Measurements from ENCODE around the gene IL17RA. TPM values are rescaled to one million over a fixed set of nuclear protein-coding genes. Genes with fewer than 3 reads are reported as not detected.

Gene IL17RA
- total RNA-seq, 2 experiments from 2014 or later, result 12.5 to 14.7 TPM

GRCh38 chr22:17108256-17109112, 23.7 kb downstream of the IL17RA start:
- POLR2A ChIA-PET, result no interaction called here
- H3K4me3 Mint-ChIP-seq, result no peak overlapping the region
- H3K9me3 Mint-ChIP-seq, result no peaks in the 10 kb centered on the region
- no peak overlapping the region for H3K27ac Mint-ChIP-seq
- H3K4me1 Mint-ChIP-seq (ENCODE audit: low read depth), result peaks cover 27% of the 10 kb centered on the region
- DNase-seq, result no peak
- CTCF ChIA-PET, result interaction anchor here (2.4 kb wide), 1 partner anchor 63 kb away, joined by 6 read pairs; no protein-coding TSS in a partner anchor
- intact Hi-C loops (cut with micrococcal nuclease), result no loop called here
- H3K27me3 Mint-ChIP-seq, result no peaks in the 10 kb centered on the region
- H3K36me3 Mint-ChIP-seq, result peaks cover 23% of the 10 kb centered on the region

DNA sequence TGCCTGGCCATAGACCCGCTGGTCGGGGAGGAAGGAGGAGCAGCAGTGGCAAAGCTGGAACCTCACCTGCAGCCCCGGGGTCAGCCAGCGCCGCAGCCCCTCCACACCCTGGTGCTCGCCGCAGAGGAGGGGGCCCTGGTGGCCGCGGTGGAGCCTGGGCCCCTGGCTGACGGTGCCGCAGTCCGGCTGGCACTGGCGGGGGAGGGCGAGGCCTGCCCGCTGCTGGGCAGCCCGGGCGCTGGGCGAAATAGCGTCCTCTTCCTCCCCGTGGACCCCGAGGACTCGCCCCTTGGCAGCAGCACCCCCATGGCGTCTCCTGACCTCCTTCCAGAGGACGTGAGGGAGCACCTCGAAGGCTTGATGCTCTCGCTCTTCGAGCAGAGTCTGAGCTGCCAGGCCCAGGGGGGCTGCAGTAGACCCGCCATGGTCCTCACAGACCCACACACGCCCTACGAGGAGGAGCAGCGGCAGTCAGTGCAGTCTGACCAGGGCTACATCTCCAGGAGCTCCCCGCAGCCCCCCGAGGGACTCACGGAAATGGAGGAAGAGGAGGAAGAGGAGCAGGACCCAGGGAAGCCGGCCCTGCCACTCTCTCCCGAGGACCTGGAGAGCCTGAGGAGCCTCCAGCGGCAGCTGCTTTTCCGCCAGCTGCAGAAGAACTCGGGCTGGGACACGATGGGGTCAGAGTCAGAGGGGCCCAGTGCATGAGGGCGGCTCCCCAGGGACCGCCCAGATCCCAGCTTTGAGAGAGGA, 24.5 kb downstream of the IL17RA start:
- Mint-ChIP-seq H3K9me3 (no peaks in the 10 kb centered on the region), H3K4me1 (ENCODE audit: low read depth) (peaks cover 27% of the 10 kb centered on the region), H3K27me3 (no peaks in the 10 kb centered on the region), H3K4me3 (no peak overlapping the region), H3K27ac (no peak overlapping the region), H3K36me3 (peaks cover 23% of the 10 kb centered on the region)
- intact Hi-C loops (cut with micrococcal nuclease), result no loop called here
- POLR2A ChIA-PET, result no interaction called here
- no peak for DNase-seq
- CTCF ChIA-PET, result interaction anchor here (2.4 kb wide), 1 partner anchor 62 kb away, joined by 6 read pairs; no protein-coding TSS in a partner anchor

DNA sequence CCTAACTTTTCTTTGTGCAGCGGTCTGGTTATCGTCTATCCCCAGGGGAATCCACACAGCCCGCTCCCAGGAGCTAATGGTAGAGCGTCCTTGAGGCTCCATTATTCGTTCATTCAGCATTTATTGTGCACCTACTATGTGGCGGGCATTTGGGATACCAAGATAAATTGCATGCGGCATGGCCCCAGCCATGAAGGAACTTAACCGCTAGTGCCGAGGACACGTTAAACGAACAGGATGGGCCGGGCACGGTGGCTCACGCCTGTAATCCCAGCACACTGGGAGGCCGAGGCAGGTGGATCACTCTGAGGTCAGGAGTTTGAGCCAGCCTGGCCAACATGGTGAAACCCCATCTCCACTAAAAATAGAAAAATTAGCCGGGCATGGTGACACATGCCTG, 25.2 kb downstream of the IL17RA start:
- no peaks in the 10 kb centered on the region for H3K9me3 Mint-ChIP-seq
- peaks cover 19% of the 10 kb centered on the region for H3K36me3 Mint-ChIP-seq
- DNase-seq, result no peak
- ChIA-PET POLR2A (no interaction called here), CTCF (interaction anchor here (2.4 kb wide), 1 partner anchor 62 kb away, joined by 6 read pairs; no protein-coding TSS in a partner anchor)
- peaks cover 25% of the 10 kb centered on the region for H3K4me1 Mint-ChIP-seq (ENCODE audit: low read depth)
- intact Hi-C loops (cut with micrococcal nuclease), result no loop called here
- H3K27ac Mint-ChIP-seq, result no peak overlapping the region
- no peaks in the 10 kb centered on the region for H3K27me3 Mint-ChIP-seq
- no peak overlapping the region for H3K4me3 Mint-ChIP-seq

DNA sequence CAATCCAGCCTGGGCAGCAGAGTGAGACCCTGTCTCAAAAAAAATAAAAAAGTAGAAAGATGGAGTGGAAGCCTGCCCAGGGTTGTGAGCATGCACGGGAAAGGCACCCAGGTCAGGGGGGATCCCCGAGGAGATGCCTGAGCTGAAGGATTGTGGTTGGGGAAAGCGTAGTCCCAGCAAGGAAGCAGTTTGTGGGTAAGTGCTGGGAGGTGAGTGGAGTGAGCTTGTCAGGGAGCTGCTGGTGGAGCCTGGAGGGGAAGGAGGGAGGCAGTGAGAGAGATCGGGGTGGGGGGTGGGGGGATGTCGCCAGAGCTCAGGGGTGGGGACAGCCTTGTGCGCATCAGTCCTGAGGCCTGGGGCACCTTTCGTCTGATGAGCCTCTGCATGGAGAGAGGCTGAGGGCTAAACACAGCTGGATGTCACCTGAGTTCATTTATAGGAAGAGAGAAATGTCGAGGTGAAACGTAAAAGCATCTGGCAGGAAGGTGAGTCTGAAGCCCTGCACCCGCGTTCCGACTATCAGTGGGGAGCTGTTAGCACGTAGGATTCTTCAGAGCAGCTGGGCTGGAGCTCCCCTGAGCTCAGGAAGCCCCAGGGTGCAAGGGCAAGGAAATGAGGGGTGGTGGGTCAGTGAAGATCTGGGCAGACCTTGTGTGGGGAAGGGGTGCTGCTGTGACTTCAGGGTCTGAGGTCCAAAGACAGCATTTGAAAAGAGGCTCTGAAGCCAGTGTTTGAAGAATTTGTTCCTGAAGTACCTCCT, 26.2 kb downstream of the IL17RA start:
- no peak for DNase-seq
- intact Hi-C loops (cut with micrococcal nuclease), result no loop called here
- no peaks in the 10 kb centered on the region for H3K27me3 Mint-ChIP-seq
- peaks cover 30% of the 10 kb centered on the region for H3K4me1 Mint-ChIP-seq (ENCODE audit: low read depth)
- POLR2A ChIA-PET, result no interaction called here
- CTCF ChIA-PET, result interaction anchor here (0.6 kb wide), 1 partner anchor 933 kb away, joined by 4 read pairs; no protein-coding TSS in a partner anchor
- H3K36me3 Mint-ChIP-seq, result peaks cover 15% of the 10 kb centered on the region
- H3K9me3 Mint-ChIP-seq, result no peaks in the 10 kb centered on the region
- H3K27ac Mint-ChIP-seq, result no peak overlapping the region
- H3K4me3 Mint-ChIP-seq, result no peak overlapping the region

DNA sequence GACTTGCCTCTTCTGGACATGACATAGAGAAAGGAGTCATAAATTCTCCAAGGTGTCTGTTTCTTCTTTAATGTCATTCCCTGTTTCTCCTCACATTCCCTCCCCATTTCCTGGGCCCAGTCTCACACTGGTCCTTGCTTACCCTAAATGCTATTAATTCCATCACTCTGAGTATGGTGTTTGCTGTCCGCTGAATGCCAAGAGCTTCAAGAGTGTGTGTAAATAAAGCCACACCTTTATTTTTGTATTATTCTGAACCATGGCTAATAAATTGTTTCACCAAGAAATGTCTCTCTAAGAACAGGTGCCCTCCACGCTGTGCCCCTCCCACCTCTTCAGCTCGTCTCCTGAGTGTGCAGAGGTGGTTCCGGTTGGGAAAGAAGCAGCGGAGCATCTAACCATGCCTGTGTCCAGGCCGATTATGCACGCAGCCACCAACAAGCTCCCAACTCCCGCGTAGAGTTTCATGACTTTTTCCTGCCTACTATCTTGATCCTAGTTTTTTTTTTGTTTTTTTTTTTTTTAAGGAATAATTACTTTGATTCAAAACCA, 27.8 kb downstream of the IL17RA start:
- DNase-seq, result no peak
- peaks cover 6% of the 10 kb centered on the region for H3K36me3 Mint-ChIP-seq
- H3K27me3 Mint-ChIP-seq, result no peaks in the 10 kb centered on the region
- H3K9me3 Mint-ChIP-seq, result no peaks in the 10 kb centered on the region
- CTCF ChIA-PET, result interaction anchor here (0.6 to 1.0 kb wide), 2 partner anchors 49 to 59 kb away, joined by 3 read pairs; no protein-coding TSS in a partner anchor
- peaks cover 30% of the 10 kb centered on the region for H3K4me1 Mint-ChIP-seq (ENCODE audit: low read depth)
- intact Hi-C loops (cut with micrococcal nuclease), result no loop called here
- no peak overlapping the region for H3K4me3 Mint-ChIP-seq
- POLR2A ChIA-PET, result interaction anchor here (0.6 kb wide), 1 partner anchor 561 kb away, joined by 3 read pairs; no protein-coding TSS in a partner anchor
- H3K27ac Mint-ChIP-seq, result no peak overlapping the region

GRCh38 chr22:17113600-17113999, 28.8 kb downstream of the IL17RA start:
- intact Hi-C loops (cut with micrococcal nuclease), result no loop called here
- H3K4me1 Mint-ChIP-seq (ENCODE audit: low read depth), result peaks cover 38% of the 10 kb centered on the region
- CTCF ChIA-PET, result interaction anchor here (1.0 kb wide), 1 partner anchor 58 kb away, joined by 3 read pairs; no protein-coding TSS in a partner anchor
- no peak overlapping the region for H3K27ac Mint-ChIP-seq
- H3K4me3 Mint-ChIP-seq, result no peak overlapping the region
- H3K36me3 Mint-ChIP-seq, result peaks cover 3% of the 10 kb centered on the region
- no peaks in the 10 kb centered on the region for H3K27me3 Mint-ChIP-seq
- no peaks in the 10 kb centered on the region for H3K9me3 Mint-ChIP-seq
- DNase-seq, result no peak
- POLR2A ChIA-PET, result no interaction called here

DNA sequence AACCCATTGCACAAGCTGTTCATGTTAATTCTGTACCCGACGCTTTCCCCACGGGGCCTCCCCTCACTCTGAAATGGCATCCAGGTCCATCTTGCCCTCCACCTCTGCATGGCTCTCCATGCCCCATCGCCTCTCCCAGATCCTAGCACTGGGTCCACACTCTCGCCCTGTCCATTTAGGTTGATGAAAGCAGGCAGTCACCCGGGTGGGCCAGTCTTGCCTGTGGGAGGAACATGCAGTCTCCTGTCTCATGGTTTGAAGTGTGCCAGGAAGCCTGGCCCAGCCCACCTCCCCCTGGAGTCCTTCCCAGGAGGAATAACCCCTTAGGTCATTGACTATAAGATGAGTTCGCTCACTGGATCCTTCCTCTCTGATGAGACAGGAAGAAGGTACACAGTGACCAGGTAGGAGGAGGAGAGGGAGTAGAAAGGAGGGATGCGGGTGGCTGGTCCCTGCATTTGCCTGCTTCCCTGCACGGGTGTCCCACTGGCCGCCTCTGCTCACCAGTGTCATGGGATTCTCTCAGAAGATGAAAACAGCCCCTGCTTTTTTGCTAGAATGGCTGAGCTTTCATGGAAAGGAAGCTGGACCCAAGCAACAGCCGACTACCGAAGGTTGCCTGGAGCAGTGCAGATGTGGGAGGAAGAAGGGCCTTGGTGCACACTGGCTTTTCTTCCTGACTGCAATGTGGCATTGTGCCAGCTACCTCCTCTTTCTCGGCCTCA, 29.5 kb downstream of the IL17RA start:
- H3K4me1 Mint-ChIP-seq (ENCODE audit: low read depth), result peaks cover 44% of the 10 kb centered on the region
- peaks cover 3% of the 10 kb centered on the region for H3K36me3 Mint-ChIP-seq
- H3K27me3 Mint-ChIP-seq, result no peaks in the 10 kb centered on the region
- no peaks in the 10 kb centered on the region for H3K9me3 Mint-ChIP-seq
- H3K4me3 Mint-ChIP-seq, result no peak overlapping the region
- POLR2A ChIA-PET, result no interaction called here
- no peak overlapping the region for H3K27ac Mint-ChIP-seq
- no peak for DNase-seq
- CTCF ChIA-PET, result interaction anchor here (0.7 kb wide), 1 partner anchor 54 kb away, joined by 3 read pairs; no protein-coding TSS in a partner anchor
- intact Hi-C loops (cut with micrococcal nuclease), result no loop called here

DNA sequence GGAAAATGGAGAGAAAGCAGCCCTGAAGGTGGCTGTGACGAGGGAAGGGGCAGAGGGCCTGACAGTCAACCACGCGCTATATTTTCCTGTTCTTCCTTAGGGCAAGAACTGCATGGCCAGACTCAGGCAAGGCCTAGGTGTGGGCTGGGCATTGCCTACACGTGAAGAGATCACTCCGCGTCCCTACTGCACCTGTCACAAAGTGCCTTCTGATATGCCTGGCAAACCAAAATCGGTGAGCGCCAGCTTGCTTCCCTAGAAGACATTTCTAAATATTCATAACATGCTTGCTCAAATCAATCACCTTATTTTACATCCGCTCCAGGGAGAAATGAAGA, 30.1 kb downstream of the IL17RA start:
- intact Hi-C loops (cut with micrococcal nuclease), result loop anchor here (5.0 kb wide), 2 partner anchors 38 to 57 kb away; no protein-coding TSS in a partner anchor
- peaks cover 44% of the 10 kb centered on the region for H3K4me1 Mint-ChIP-seq (ENCODE audit: low read depth)
- POLR2A ChIA-PET, result no interaction called here
- CTCF ChIA-PET, result interaction anchor here (0.7 kb wide), 1 partner anchor 54 kb away, joined by 3 read pairs; no protein-coding TSS in a partner anchor
- DNase-seq, result no peak
- no peak overlapping the region for H3K27ac Mint-ChIP-seq
- H3K27me3 Mint-ChIP-seq, result peaks cover under 1% of the 10 kb centered on the region
- H3K9me3 Mint-ChIP-seq, result no peaks in the 10 kb centered on the region
- no peak overlapping the region for H3K4me3 Mint-ChIP-seq
- H3K36me3 Mint-ChIP-seq, result peaks cover 1% of the 10 kb centered on the region

- no peak overlapping the region for H3K27ac Mint-ChIP-seq
- no peak for DNase-seq
- no peaks in the 10 kb centered on the region for H3K9me3 Mint-ChIP-seq
- no peak overlapping the region for H3K4me3 Mint-ChIP-seq
- intact Hi-C loops (cut with micrococcal nuclease), result loop anchor here (5.0 kb wide), 2 partner anchors 38 to 57 kb away; no protein-coding TSS in a partner anchor
- CTCF ChIA-PET, result interaction anchor here (0.7 to 3.7 kb wide), 2 partner anchors 55 to 57 kb away, joined by 3 to 18 read pairs; no protein-coding TSS in a partner anchor
- POLR2A ChIA-PET, result interaction anchor here (0.7 kb wide), 1 partner anchor 21 kb away, joined by 6 read pairs; no protein-coding TSS in a partner anchor
- peaks cover 1% of the 10 kb centered on the region for H3K27me3 Mint-ChIP-seq
- no peaks in the 10 kb centered on the region for H3K36me3 Mint-ChIP-seq
- H3K4me1 Mint-ChIP-seq (ENCODE audit: low read depth), result peaks cover 44% of the 10 kb centered on the region
Observed at GRCh38 chr22:17115236-17115635, 30.4 kb downstream of the IL17RA start.

DNA sequence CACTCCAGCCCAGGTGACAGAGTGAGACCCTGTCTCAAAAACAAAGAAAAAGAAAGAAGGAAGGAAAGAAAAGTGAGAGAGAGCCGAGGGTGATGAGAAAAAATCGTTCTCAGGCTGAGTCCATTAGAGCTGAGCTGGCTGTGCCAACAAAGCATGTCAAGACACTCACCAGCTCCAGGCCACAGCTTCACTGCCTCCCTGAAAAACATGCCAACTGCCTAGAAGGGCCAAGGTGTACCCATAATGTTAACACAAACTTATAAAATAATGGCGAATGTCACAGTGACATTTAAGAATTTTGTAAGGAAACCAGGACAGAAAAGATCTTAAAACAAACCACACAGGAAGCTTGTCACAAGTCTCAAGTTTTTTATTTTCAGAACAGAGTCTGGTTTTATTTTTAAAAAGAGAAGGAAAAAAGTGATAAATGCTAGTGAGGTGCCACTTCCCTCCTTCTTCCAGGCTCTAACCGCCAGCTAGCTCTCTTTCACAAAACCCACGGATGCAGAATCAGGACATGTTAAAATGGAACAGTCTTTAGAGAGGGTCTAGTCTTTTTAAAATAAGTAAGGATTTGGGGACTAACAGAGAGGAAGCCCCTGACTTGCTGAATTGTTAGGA, 31.3 kb downstream of the IL17RA start:
- ChIA-PET POLR2A (interaction anchor here (0.7 kb wide), 1 partner anchor 22 kb away, joined by 6 read pairs; no protein-coding TSS in a partner anchor), CTCF (interaction anchor here (2.1 to 3.7 kb wide), 2 partner anchors 9 to 56 kb away, joined by 6 to 18 read pairs; no protein-coding TSS in a partner anchor)
- H3K4me3 Mint-ChIP-seq, result no peak overlapping the region
- DNase-seq, result no peak
- no peaks in the 10 kb centered on the region for H3K9me3 Mint-ChIP-seq
- peak overlapping the region; percentile 57 for H3K27ac Mint-ChIP-seq
- peaks cover 44% of the 10 kb centered on the region for H3K4me1 Mint-ChIP-seq (ENCODE audit: low read depth)
- peaks cover 1% of the 10 kb centered on the region for H3K27me3 Mint-ChIP-seq
- no peaks in the 10 kb centered on the region for H3K36me3 Mint-ChIP-seq
- intact Hi-C loops (cut with micrococcal nuclease), result loop anchor here (2.0 to 5.0 kb wide), 3 partner anchors 29 to 56 kb away; no protein-coding TSS in a partner anchor

Measured in activated CD4-positive, alpha-beta memory T cell treated with anti-CD3 and anti-CD28 coated beads for 36 hours (primary cell).